IPS-NIHi7 (cell line): ENCODE measurements around the gene MAP7D1.
"Not testable (repeated sequence)": the region's sequence is repeated elsewhere in the genome, so short reads cannot be mapped to it uniquely, and the experiment has no call there.

Experiments used
- DNase-seq: peaks from one replicate; pipeline ENCODE4 v3.0.0; 2012; ENCODE audit warnings: mixed read lengths; ENCODE audit errors: extremely low spot score

MAP7D1 gene

GRCh38 chr1:36151845-36152203 is 4.1 kb upstream of the MAP7D1 start:
- DNase-seq, result no peak

- no peak for DNase-seq
Measured at GRCh38 chr1:36153476-36153875, 2.5 kb upstream of the MAP7D1 start.

GRCh38 chr1:36154335-36154734 is 1.6 kb upstream of the MAP7D1 start:
- DNase-seq, result no peak

- no peak for DNase-seq
Measured at GRCh38 chr1:36154765-36155407, 1.1 kb upstream of the MAP7D1 start.

GRCh38 chr1:36156329-36157114 is 562 bp downstream of the MAP7D1 start:
- DNase-seq, result peak; percentile 78

GRCh38 chr1:36157115-36157903 is 1.3 kb downstream of the MAP7D1 start:
- peak; percentile 21 for DNase-seq

GRCh38 chr1:36157973-36158826 is 2.2 kb downstream of the MAP7D1 start:
- DNase-seq, result no peak

GRCh38 chr1:36158827-36159252 is 2.9 kb downstream of the MAP7D1 start:
- DNase-seq, result not testable (repeated sequence)

GRCh38 chr1:36159614-36160387 is 3.8 kb downstream of the MAP7D1 start:
- DNase-seq, result no peak

GRCh38 chr1:36160388-36160948 is 4.5 kb downstream of the MAP7D1 start:
- no peak for DNase-seq

- peak; percentile 74 for DNase-seq
Measured at GRCh38 chr1:36160949-36161485, 5.1 kb downstream of the MAP7D1 start.

- DNase-seq, result no peak
Measured at GRCh38 chr1:36161641-36162531, 5.9 kb downstream of the MAP7D1 start.

- DNase-seq, result no peak
Measured at GRCh38 chr1:36162680-36163239, 6.8 kb downstream of the MAP7D1 start.

GRCh38 chr1:36163426-36163825 is 7.5 kb downstream of the MAP7D1 start:
- DNase-seq, result no peak

- no peak for DNase-seq
Measured at GRCh38 chr1:36164361-36164760, 8.4 kb downstream of the MAP7D1 start.

GRCh38 chr1:36165145-36165544 is 9.2 kb downstream of the MAP7D1 start:
- DNase-seq, result no peak

- no peak for DNase-seq
Measured at GRCh38 chr1:36166136-36166535, 10.2 kb downstream of the MAP7D1 start.

- DNase-seq, result no peak
Measured at GRCh38 chr1:36166938-36167905, 11.3 kb downstream of the MAP7D1 start.
